ENCODE data around the gene OPN1LW. TPM values are rescaled to one million over a fixed set of nuclear protein-coding genes. Genes with fewer than 3 reads are reported as not detected.

Gene OPN1LW
- total and polyA plus RNA-seq, 12 donors, result not detected

Other genes starting within 250 kb of the OPN1LW start
- 1 to 10 TPM; 1.4 to 4.9 (median 2.1) TPM for gene AVPR2, start 239.6 kb upstream of the OPN1LW start, total RNA-seq
- 1 to 10 TPM; 6.6 to 8.9 TPM for gene AVPR2, start 239.6 kb upstream of the OPN1LW start, polyA plus RNA-seq
- 10 to 100 TPM in 4 of 10 donors, 1 to 10 TPM in 6; 5.5 to 25.3 (median 8.2) TPM for gene ARHGAP4, start 218.0 kb upstream of the OPN1LW start, total RNA-seq
- 10 to 100 TPM; 19.1 to 65.5 TPM for gene ARHGAP4, start 218.0 kb upstream of the OPN1LW start, polyA plus RNA-seq
- gene NAA10, start 209.2 kb upstream of the OPN1LW start, total RNA-seq, result 10 to 100 TPM; 46.9 to 88.9 (median 54.5) TPM
- gene NAA10, start 209.2 kb upstream of the OPN1LW start, polyA plus RNA-seq, result 100 to 1,000 TPM; 151 to 228 TPM
- gene RENBP, start 199.6 kb upstream of the OPN1LW start, total RNA-seq, result 10 to 100 TPM in 4 of 10 donors, 1 to 10 TPM in 6; 7.0 to 17.0 (median 9.6) TPM
- gene RENBP, start 199.6 kb upstream of the OPN1LW start, polyA plus RNA-seq, result 10 to 100 TPM in 1 of 2 donors, 1 to 10 TPM in 1; 6.0 to 16.6 TPM
- 10 to 100 TPM; 26.5 to 41.6 (median 31.7) TPM for gene HCFC1, start 172.4 kb upstream of the OPN1LW start, total RNA-seq
- 10 to 100 TPM; 12.3 to 13.9 TPM for gene HCFC1, start 172.4 kb upstream of the OPN1LW start, polyA plus RNA-seq
- gene TMEM187, start 171.5 kb upstream of the OPN1LW start, total RNA-seq, result 10 to 100 TPM in 3 of 10 donors, 1 to 10 TPM in 7; 4.8 to 13.2 (median 8.0) TPM
- gene TMEM187, start 171.5 kb upstream of the OPN1LW start, polyA plus RNA-seq, result 1 to 10 TPM; 3.4 to 7.2 TPM
- 10 to 100 TPM; 18.2 to 59.0 (median 27.1) TPM for gene IRAK1, start 124.3 kb upstream of the OPN1LW start, total RNA-seq
- gene IRAK1, start 124.3 kb upstream of the OPN1LW start, polyA plus RNA-seq, result 10 to 100 TPM; 26.4 to 58.7 TPM
- 10 to 100 TPM; 33.5 to 39.3 (median 37.6) TPM for gene MECP2, start 46.5 kb upstream of the OPN1LW start, total RNA-seq
- 10 to 100 TPM; 14.0 to 18.5 TPM for gene MECP2, start 46.5 kb upstream of the OPN1LW start, polyA plus RNA-seq
- not detected for gene OPN1MW, start 38.4 kb downstream of the OPN1LW start, total RNA-seq
- not detected for gene OPN1MW, start 38.4 kb downstream of the OPN1LW start, polyA plus RNA-seq
- gene OPN1MW2, start 75.5 kb downstream of the OPN1LW start, total RNA-seq, result not detected
- gene OPN1MW2, start 75.5 kb downstream of the OPN1LW start, polyA plus RNA-seq, result not detected
- not detected for gene OPN1MW3, start 113.3 kb downstream of the OPN1LW start, total RNA-seq
- not detected for gene OPN1MW3, start 113.3 kb downstream of the OPN1LW start, polyA plus RNA-seq
- gene TEX28, start 150.9 kb downstream of the OPN1LW start, total RNA-seq, result not detected
- gene TEX28, start 150.9 kb downstream of the OPN1LW start, polyA plus RNA-seq, result not detected
- gene TKTL1, start 151.6 kb downstream of the OPN1LW start, total RNA-seq, result 10 to 100 TPM in 5 of 10 donors, 1 to 10 TPM in 5; 3.7 to 14.1 (median 9.2) TPM
- gene TKTL1, start 151.6 kb downstream of the OPN1LW start, polyA plus RNA-seq, result 1 to 10 TPM; 2.6 to 5.7 TPM
- gene FLNA, start 230.4 kb downstream of the OPN1LW start, total RNA-seq, result 100 to 1,000 TPM; 139 to 288 (median 181) TPM
- 100 to 1,000 TPM; 368 to 442 TPM for gene FLNA, start 230.4 kb downstream of the OPN1LW start, polyA plus RNA-seq
- gene EMD, start 235.1 kb downstream of the OPN1LW start, total RNA-seq, result 10 to 100 TPM; 47.8 to 74.1 (median 59.6) TPM
- 100 to 1,000 TPM in 1 of 2 donors, 10 to 100 TPM in 1; 54.8 to 170 TPM for gene EMD, start 235.1 kb downstream of the OPN1LW start, polyA plus RNA-seq